Transverse colon (tissue), 4 donors: ENCODE measurements around the gene CHAT. TPM values are rescaled to one million over a fixed set of nuclear protein-coding genes. Genes with fewer than 3 reads are reported as not detected.

ENCODE experiments used
- DNase-seq: peaks from one replicate; pipeline ENCODE4 v3.0.0-alpha.2; 2019
- H3K27ac ChIP-seq, 4 donors: fragments of 200-600 bp; sonication (generic); 2 replicates each; pipeline ENCODE4 v1.5.1; 2016 to 2018; ENCODE audit warnings: inconsistent platforms in 4 of 4
- H3K27me3 ChIP-seq: fragments of 200-600 bp; sonication (generic); 2 replicates; pipeline ENCODE4 v1.5.1; 2017; ENCODE audit warnings: inconsistent platforms
- H3K36me3 ChIP-seq, 4 donors: fragments of 200-600 bp; sonication (generic); 2 replicates each; pipeline ENCODE4 v1.5.1; 2017 to 2019; ENCODE audit warnings: inconsistent platforms in 4 of 4
- H3K4me1 ChIP-seq, 4 donors: fragments of 200-600 bp; sonication (generic); 2 replicates each; pipeline ENCODE4 v1.5.1; 2017 to 2020; ENCODE audit warnings: inconsistent platforms in 4 of 4
- H3K4me3 ChIP-seq, 4 donors: fragments of 200-600 bp; sonication (generic); 1 replicate in 1 of 4; 2 replicates in 3 of 4; pipeline versions ENCODE4 v1.5.1 to v1.6.1; 2017 to 2019; ENCODE audit warnings: inconsistent platforms in 4 of 4
- H3K9me3 ChIP-seq, 2 donors: fragments of 200-600 bp; sonication (generic); 2 replicates each; pipeline ENCODE4 v1.5.1; 2017 to 2019; ENCODE audit warnings: inconsistent platforms in 2 of 2
- CTCF ChIP-seq, 5 experiments: fragments of 200-600 bp in 3 of 5; fragments of 450-650 bp in 2 of 5; sonication (generic) in 3 of 5; IDR thresholded peaks; 1 replicate in 2 of 5; 2 replicates in 3 of 5; pipeline ENCODE4 v1.5.1; 2016 to 2017; ENCODE audit warnings: antibody characterized with exemption in 5 of 5, inconsistent platforms in 3 of 5, mild to moderate bottlenecking in 2 of 5, moderate library complexity in 1 of 5
- EP300 ChIP-seq: sonication (generic); formaldehyde crosslinking; IDR thresholded peaks from one replicate; pipeline ENCODE4 v1.6.1; 2017; ENCODE audit warnings: antibody characterized with exemption, low read depth
- POLR2A ChIP-seq: fragments of 450-650 bp; IDR thresholded peaks from one replicate; pipeline ENCODE4 v1.6.1; 2016; ENCODE audit warnings: antibody characterized with exemption, mild to moderate bottlenecking, moderate library complexity
- POLR2AphosphoS5 ChIP-seq, 3 donors: sonication (generic); formaldehyde crosslinking; IDR thresholded peaks; one replicate each; pipeline ENCODE4 v1.6.1; 2016; ENCODE audit warnings: antibody characterized with exemption in 3 of 3
- WGBS, 2 donors: methylation state at CpG; one replicate each; pipeline ENCODE4 v1.1.5; 2018; ENCODE audit warnings: low coverage in 1 of 2; 5-methylcytosine and 5-hydroxymethylcytosine counted together
- in situ Hi-C, 4 donors: fragments of 200-750 bp; cut with MboI; loops; one replicate each; pipeline versions ENCODE4 v1.15.0 to v1.15.1; 2017; ENCODE audit warnings: low sequenced_read_pairs in 3 of 4, low pct_ligation_motif_present in 1 of 4, low pct_unique_long_range_greater_than_20kb in 1 of 4
- intact Hi-C: fragments of 100-400 bp; cut with DNase I; formaldehyde crosslinking; loops from one replicate; pipeline ENCODE4 v1.15.1; 2023; ENCODE audit warnings: low total_unique reads
- total RNA-seq, 4 donors: library from RNA; depleted of rRNA; stranded (reverse); fragments of >200 nt; gene quantifications; one replicate each; pipeline ENCODE4 v1.1.0, GENCODE V29; 2016

The CHAT gene
- total RNA-seq, 4 donors from 2014 or later, result 1.1 to 3.8 TPM; not detected in 2

- DNase-seq, result no peak
- TF ChIP-seq POLR2AphosphoS5 (IDR thresholded peaks at IDR 0.05) (no peak), POLR2A (no peak), CTCF (IDR thresholded peaks at IDR 0.05) (no peak), EP300 (no peak)
- H3K4me1 ChIP-seq, result peaks cover 0 to 10% (median 7%) of the 10 kb centered on the region in 4 donors
- H3K27me3 ChIP-seq, result peaks cover 57% of the 10 kb centered on the region
- WGBS, 2 donors, result 71 to 85% methylated on average over 2 to 6 of the region's 6 CpGs
- no peak overlapping the region for H3K4me3 ChIP-seq
- H3K27ac ChIP-seq, result no peak overlapping the region
- H3K9me3 ChIP-seq, result no peaks in the 10 kb centered on the region
- intact Hi-C loops, result no loop called here
- no peaks in the 10 kb centered on the region for H3K36me3 ChIP-seq
- in situ Hi-C loops, result no loop called here
Measured at GRCh38 chr10:49605216-49605938, 8.5 kb upstream of the CHAT start.

DNA sequence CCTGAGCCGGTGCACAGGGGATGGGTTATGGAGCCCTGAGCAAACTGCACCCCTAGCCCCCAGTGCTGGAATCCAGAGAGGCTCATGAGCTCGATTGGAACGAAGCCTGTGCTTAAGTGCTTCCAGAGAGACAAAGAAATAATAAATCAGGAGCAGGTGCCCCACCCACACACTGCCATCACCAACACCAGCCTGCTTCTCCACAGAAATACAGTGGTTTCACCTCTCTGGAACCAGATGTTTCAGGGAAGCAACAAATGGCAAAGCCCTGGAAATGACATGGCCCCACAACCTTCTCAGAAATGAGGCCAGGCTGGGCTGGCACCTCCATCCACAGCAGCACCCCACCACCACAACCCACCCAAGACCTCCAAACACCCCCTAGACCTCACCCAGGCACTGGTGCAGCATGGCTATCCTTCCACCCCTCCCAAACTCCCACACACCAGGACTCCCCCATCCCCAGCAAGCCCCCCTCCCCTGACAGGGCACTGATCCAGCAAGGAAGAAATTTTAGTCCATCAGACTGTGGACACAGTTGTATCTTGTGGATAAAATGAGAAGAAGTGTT lies 7.8 kb upstream of the CHAT start:
- no peak overlapping the region for H3K27ac ChIP-seq
- TF ChIP-seq POLR2AphosphoS5 (IDR thresholded peaks at IDR 0.05) (no peak), POLR2A (no peak), EP300 (no peak), CTCF (IDR thresholded peaks at IDR 0.05) (no peak)
- intact Hi-C loops, result no loop called here
- H3K27me3 ChIP-seq, result peaks cover 64% of the 10 kb centered on the region
- 42% methylated on average over 3 of the region's 3 CpGs; no CpG with 5 or more reads in 1 of the 2 donors for WGBS, 2 donors
- no peak overlapping the region for H3K4me3 ChIP-seq
- peaks cover 0 to 17% (median 9%) of the 10 kb centered on the region in 4 donors for H3K4me1 ChIP-seq
- no peaks in the 10 kb centered on the region for H3K9me3 ChIP-seq
- no peak for DNase-seq
- no peaks in the 10 kb centered on the region for H3K36me3 ChIP-seq
- in situ Hi-C loops, result no loop called here

- H3K27ac ChIP-seq, result no peak overlapping the region
- H3K27me3 ChIP-seq, result peaks cover 70% of the 10 kb centered on the region
- in situ Hi-C loops, result no loop called here
- intact Hi-C loops, result no loop called here
- H3K9me3 ChIP-seq, result no peaks in the 10 kb centered on the region
- H3K4me1 ChIP-seq, result peaks cover 0 to 19% (median 9%) of the 10 kb centered on the region in 4 donors
- no peaks in the 10 kb centered on the region for H3K36me3 ChIP-seq
- no peak for TF ChIP-seq POLR2AphosphoS5 (IDR thresholded peaks at IDR 0.05)
- no peak overlapping the region for H3K4me3 ChIP-seq
- peak; percentile 39 for DNase-seq
- 3 to 4% methylated on average over 9 to 22 of the region's 22 CpGs for WGBS, 2 donors
Measured at GRCh38 chr10:49606981-49607535, 6.8 kb upstream of the CHAT start.

DNA sequence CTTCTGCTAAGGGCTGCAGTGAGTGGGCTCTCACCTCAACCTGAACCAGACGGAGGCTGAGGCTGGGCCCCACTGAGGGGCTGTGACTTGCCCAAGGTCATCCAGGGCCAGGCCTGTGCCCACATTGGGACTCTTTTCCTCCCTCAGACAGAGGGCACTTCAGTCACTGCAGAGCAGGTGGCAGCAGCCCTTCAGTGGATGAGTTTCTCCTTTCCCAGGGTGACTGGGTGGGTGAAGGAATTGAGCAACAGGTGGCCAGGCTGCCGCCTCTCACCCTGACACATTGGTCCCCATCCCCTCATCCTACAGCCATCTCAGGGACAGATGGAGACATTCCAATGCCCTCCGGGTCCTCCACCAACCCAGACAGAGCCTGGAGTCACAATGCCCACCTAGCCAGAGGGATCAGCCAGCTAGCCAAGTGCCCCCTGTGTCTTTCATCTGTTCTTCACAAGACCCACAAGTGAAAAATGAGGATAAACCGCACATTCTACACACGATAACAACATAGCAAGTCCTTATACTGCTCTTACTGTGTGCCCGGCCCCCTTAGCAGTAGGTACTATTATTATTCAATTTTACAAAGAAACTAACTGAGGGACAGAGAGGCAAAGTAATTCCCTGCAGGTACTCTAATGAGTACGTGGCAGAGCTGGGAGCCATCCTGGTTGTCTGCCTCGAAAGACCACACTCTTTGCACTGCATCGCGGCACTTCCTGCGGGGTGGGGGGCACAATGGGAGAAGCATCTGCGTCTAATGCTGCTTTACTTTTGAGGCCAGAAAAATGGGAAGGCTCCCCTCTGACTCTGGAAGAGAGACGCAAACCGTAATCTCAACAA lies 5.5 kb upstream of the CHAT start:
- TF ChIP-seq POLR2A (no peak), EP300 (no peak), POLR2AphosphoS5 (IDR thresholded peaks at IDR 0.05) (no peak)
- peaks cover 0 to 19% (median 9%) of the 10 kb centered on the region in 4 donors for H3K4me1 ChIP-seq
- no peak for DNase-seq

DNA sequence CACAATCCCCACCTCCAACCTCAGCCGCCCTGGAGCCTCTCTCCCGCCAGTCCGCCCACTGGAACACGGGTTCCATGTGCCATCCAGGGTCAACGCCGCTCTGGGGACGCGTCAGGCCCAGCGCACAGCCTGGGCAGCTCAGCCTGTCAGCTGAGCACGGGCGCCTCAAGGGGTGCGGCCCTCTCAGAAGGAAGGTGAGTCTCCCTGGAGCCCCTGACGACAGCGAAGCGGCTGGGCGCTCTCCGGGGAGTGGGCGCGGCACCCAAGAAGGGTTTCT lies 4.9 kb upstream of the CHAT start:
- TF ChIP-seq POLR2A (no peak), CTCF (IDR thresholded peaks at IDR 0.05) (no peak), EP300 (no peak), POLR2AphosphoS5 (IDR thresholded peaks at IDR 0.05) (no peak)
- in situ Hi-C loops (no loop called here), intact Hi-C loops (no loop called here)
- Histone ChIP-seq H3K9me3 (no peaks in the 10 kb centered on the region), H3K36me3 (no peaks in the 10 kb centered on the region), H3K4me3 (no peak overlapping the region), H3K27ac (no peak overlapping the region), H3K27me3 (peaks cover 82% of the 10 kb centered on the region), H3K4me1 (peaks cover 0 to 19% (median 9%) of the 10 kb centered on the region in 4 donors)
- WGBS, 2 donors, result 12 to 18% methylated on average over 5 to 16 of the region's 19 CpGs
- DNase-seq, result no peak

More for the DNA sequence above, 5.5 kb upstream of the CHAT start:
- WGBS, 2 donors, result 17 to 100% methylated on average over 2 to 14 of the region's 14 CpGs
- H3K27me3 ChIP-seq, result peaks cover 76% of the 10 kb centered on the region
- in situ Hi-C loops, result no loop called here
- no peaks in the 10 kb centered on the region for H3K9me3 ChIP-seq
- no peak overlapping the region for H3K27ac ChIP-seq
- H3K36me3 ChIP-seq, result no peaks in the 10 kb centered on the region
- intact Hi-C loops, result no loop called here
- no peak overlapping the region for H3K4me3 ChIP-seq
